Psoas muscle (tissue), 8 donors: ENCODE results near the gene C11orf24. TPM values are rescaled to one million over a fixed set of nuclear protein-coding genes. Genes with fewer than 3 reads are reported as not detected.

Experiments
- ATAC-seq, 4 donors: fragments of 200-7000 bp; cut with Tn5 transposase; one replicate each; pipeline ENCODE4 v1.9.1; 2020; ENCODE audit warnings: moderate library complexity in 3 of 4, mild to moderate bottlenecking in 2 of 4
- DNase-seq, 2 donors: peaks; one replicate each; pipeline ENCODE4 v3.0.0-alpha.2; 2020
- H3K27ac ChIP-seq: fragments of 200-600 bp; one replicate; pipeline ENCODE4 v1.8.0; 2022
- H3K27me3 ChIP-seq, 3 donors: fragments of 200-600 bp in 1 of 3; one replicate each; pipeline versions ENCODE4 v1.6.1 to v1.8.0; 2013 to 2022; ENCODE audit warnings: low read length in 2 of 3, mild to moderate bottlenecking in 2 of 3, moderate library complexity in 1 of 3; ENCODE audit not compliant: insufficient read depth in 3 of 3
- H3K36me3 ChIP-seq, 2 donors: fragments of 200-600 bp in 1 of 2; one replicate each; pipeline versions ENCODE4 v1.6.1 to v1.8.0; 2013 to 2022; ENCODE audit warnings: low read depth in 1 of 2, mild to moderate bottlenecking in 1 of 2, moderate library complexity in 1 of 2; ENCODE audit not compliant: insufficient read depth in 1 of 2
- H3K4me1 ChIP-seq: fragments of 200-600 bp; one replicate; pipeline ENCODE4 v1.8.0; 2022
- H3K4me3 ChIP-seq: fragments of 200-600 bp; one replicate; pipeline ENCODE4 v1.8.0; 2022; ENCODE audit warnings: mild to moderate bottlenecking
- H3K9me3 ChIP-seq: fragments of 200-600 bp; one replicate; pipeline ENCODE4 v1.8.0; 2022
- WGBS, 3 donors: extraction: QIAGEN DNeasy Blood & Tissue Kit; methylation state at CpG; one replicate each; pipeline versions ENCODE4 v1.1.6 to v1.1.7; 2013; 5-methylcytosine and 5-hydroxymethylcytosine counted together
- intact Hi-C, 2 donors: fragments of 100-400 bp; cut with DNase I; formaldehyde crosslinking; loops; one replicate each; pipeline versions ENCODE4 v1.11.0 to v1.14.2; 2022
- polyA plus RNA-seq, 3 donors: library from polyadenylated mRNA; stranded (reverse); fragments of 200-250 nt; gene quantifications; one replicate each; pipeline ENCODE4 v1.2.3, GENCODE V29; 2013
- total RNA-seq, 4 donors: library from RNA; stranded (reverse); fragmentation: NEBNext Ultra II Directional in 2 of 4; extraction: Animal tissue kit (Norgen Biotek cat#: 25700) in 2 of 4; gene quantifications; one replicate each; pipeline versions ENCODE4 v1.2.1 to v1.2.4, GENCODE V29; 2021 to 2023
- TF ChIP-seq, protein P1 (sequence below): fragments of 200-600 bp; IDR thresholded peaks from one replicate; pipeline ENCODE4 v1.8.0; 2022; ENCODE audit warnings: antibody characterized with exemption
- donor health status: healthy with polysubstance abuse.
- donor health status: DM: no; HTN: no; CAD: no; lungs with moderate emphysema.
- donor health status: Bipolar disorder and iron deficiency.
- donor health status: healthy.
- donor health status: DM: yes; HTN: yes; CAD: no.
- donor health status: DM: no; HTN: no; CAD: no.
- donor health status: DM: no; HTN: no; CAD: no.
- donor health status: DM: yes; HTN: yes; CAD: no.

Gene C11orf24
- total and polyA plus RNA-seq, 7 donors = 9.0 to 49.8 (median 20.7) TPM

DNA sequence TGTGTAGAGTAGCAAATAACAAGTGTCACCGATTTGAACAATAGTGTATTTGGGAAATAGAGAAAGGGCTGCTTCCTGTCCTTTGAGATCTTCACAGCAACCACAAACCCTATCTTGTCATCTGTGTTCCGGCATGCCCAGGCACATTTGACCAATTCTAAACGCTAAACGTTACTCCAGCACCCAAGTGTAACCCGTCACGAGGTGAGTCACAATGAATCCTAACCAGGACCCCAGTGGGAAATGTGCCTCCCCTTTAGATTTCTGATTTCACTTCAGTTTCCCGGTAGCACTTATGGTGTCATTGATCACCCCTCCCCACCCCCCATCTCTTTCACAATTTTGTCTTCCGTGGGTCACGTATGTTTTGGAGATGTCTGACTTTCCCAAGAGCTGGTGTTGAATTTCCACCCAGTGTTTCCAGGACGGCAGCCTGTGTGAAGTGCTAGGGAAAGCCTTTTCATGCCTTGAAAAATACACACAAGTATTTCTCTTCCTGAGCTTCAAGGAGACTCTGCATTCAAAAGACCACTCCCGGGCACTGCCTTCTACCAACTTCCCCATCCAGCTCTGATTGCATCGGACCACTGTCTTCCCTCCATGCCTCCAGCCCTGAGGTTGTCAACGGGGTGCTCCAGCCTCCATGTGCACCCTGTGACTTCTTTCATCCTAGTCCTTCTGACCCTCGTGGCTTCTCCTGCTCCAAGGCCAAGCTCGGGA lies 10.5 kb upstream of the C11orf24 start:
- TF ChIP-seq, protein P1, sequence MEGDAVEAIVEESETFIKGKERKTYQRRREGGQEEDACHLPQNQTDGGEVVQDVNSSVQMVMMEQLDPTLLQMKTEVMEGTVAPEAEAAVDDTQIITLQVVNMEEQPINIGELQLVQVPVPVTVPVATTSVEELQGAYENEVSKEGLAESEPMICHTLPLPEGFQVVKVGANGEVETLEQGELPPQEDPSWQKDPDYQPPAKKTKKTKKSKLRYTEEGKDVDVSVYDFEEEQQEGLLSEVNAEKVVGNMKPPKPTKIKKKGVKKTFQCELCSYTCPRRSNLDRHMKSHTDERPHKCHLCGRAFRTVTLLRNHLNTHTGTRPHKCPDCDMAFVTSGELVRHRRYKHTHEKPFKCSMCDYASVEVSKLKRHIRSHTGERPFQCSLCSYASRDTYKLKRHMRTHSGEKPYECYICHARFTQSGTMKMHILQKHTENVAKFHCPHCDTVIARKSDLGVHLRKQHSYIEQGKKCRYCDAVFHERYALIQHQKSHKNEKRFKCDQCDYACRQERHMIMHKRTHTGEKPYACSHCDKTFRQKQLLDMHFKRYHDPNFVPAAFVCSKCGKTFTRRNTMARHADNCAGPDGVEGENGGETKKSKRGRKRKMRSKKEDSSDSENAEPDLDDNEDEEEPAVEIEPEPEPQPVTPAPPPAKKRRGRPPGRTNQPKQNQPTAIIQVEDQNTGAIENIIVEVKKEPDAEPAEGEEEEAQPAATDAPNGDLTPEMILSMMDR = no peak
- intact Hi-C loops = no loop called here
- no peaks in the 10 kb centered on the region for H3K36me3 ChIP-seq
- 58 to 66% (median 59%) methylated on average over 15 of the region's 15 CpGs for WGBS, 3 donors
- no peak overlapping the region for H3K4me3 ChIP-seq
- no peak overlapping the region for H3K27ac ChIP-seq
- H3K27me3 ChIP-seq = no peaks in the 10 kb centered on the region
- peak in 1 of 4 donors; percentile 13 for ATAC-seq
- no peaks in the 10 kb centered on the region for H3K9me3 ChIP-seq
- no peak for DNase-seq
- H3K4me1 ChIP-seq = no peaks in the 10 kb centered on the region

DNA sequence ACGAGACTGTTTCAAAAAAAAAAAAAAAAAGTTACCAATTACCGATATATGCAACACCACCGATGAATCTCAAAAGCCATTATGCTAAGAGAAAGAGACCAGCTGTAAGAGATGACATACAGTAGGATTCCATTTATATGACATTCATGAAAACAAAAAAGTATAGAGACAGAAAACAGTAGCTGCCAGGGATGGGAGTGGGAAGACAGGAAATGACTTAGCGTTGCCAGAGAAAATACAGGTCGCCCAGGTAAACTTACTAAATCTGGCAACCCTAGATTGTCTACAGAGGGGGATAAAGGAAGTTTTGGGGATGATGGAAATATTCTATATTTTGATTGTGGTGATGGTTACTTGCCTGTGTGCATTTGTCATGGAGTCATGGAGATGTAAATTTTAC lies 7.9 kb upstream of the C11orf24 start:
- no peak for ATAC-seq
- Histone ChIP-seq H3K4me1 (no peaks in the 10 kb centered on the region), H3K27me3 (no peaks in the 10 kb centered on the region), H3K9me3 (no peaks in the 10 kb centered on the region), H3K36me3 (no peaks in the 10 kb centered on the region), H3K4me3 (no peak overlapping the region), H3K27ac (no peak overlapping the region)
- WGBS, 3 donors = 84 to 90% (median 88%) methylated on average over 5 of the region's 5 CpGs
- intact Hi-C loops = no loop called here
- TF ChIP-seq, protein P1 = no peak
- no peak for DNase-seq

DNA sequence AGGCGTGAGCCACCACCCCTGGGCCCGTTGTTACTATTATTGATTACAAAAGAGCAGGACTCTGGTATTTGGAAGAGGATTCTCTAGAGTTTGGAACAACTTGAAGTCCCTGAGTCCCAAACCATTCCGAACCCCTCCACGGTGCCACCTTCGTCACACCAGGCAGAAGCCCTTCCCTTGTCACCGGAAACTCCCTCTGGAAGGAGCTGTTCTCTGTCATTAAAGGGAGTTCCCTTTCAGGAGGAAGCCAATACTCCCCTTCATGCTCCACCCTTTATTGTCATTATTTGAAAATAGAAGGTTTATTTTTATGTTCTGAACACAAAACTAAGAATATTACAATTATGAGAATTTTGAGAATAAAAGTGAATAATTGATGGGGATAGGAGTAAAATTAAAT lies 5.1 kb upstream of the C11orf24 start:
- no peak for ATAC-seq
- intact Hi-C loops = no loop called here
- H3K4me1 ChIP-seq = peaks cover 3% of the 10 kb centered on the region
- no peaks in the 10 kb centered on the region for H3K36me3 ChIP-seq
- TF ChIP-seq, protein P1 = no peak
- 83 to 86% (median 83%) methylated on average over 6 of the region's 6 CpGs for WGBS, 3 donors
- no peak overlapping the region for H3K27ac ChIP-seq
- H3K9me3 ChIP-seq = no peaks in the 10 kb centered on the region
- DNase-seq = no peak
- no peak overlapping the region for H3K4me3 ChIP-seq
- H3K27me3 ChIP-seq = no peaks in the 10 kb centered on the region

DNA sequence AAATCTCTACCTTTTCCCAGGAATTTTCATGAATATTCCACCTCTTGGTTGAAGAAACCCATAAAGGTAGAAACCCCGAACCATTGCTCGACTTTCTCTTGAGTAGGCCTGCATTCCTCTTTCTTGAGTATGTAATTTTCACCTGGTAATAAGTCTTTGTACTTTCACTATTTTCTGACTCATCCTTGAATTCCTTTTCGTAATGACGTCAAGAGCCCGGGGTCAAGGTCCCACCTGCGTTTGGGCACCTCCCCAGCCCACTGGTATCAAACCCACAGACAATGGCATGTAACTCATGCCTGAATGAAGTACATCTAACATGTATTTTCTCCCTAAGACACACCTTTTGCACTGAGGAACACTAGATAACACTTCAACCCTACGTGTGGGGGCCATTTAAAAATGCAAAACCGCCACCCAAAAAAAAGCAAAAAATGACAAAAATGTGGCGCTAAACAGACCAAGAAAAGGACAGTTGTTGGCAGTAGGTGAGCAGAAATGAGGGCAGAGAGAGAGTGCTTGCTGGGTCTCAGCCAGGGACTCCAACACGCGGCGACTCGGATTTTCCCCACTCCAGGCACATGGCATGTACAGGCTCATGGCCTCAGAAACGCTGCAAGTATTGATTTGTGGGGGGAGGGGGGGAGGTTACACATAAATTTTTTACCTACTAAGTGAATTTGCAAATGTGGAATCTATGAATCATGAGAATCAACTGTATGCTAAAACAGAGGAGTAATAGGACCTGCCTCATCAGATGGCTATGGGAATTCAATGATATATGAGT lies 4.1 kb upstream of the C11orf24 start:
- intact Hi-C loops = no loop called here
- Histone ChIP-seq H3K4me3 (no peak overlapping the region), H3K27me3 (no peaks in the 10 kb centered on the region), H3K36me3 (no peaks in the 10 kb centered on the region), H3K27ac (no peak overlapping the region), H3K9me3 (no peaks in the 10 kb centered on the region), H3K4me1 (peaks cover 5% of the 10 kb centered on the region)
- TF ChIP-seq, protein P1 = no peak
- no peak for ATAC-seq
- WGBS, 3 donors = 80 to 86% (median 81%) methylated on average over 14 of the region's 14 CpGs
- no peak for DNase-seq
